HG03460 (cell line): ENCODE measurements around the gene EIF2D.
"Not testable (repeated sequence)": the region's sequence is repeated elsewhere in the genome, so short reads cannot be mapped to it uniquely, and the experiment has no call there.

Experiments used
- ATAC-seq: cut with Tn5 transposase; IDR thresholded peaks from one replicate; pipeline ENCODE4 v1.9.1; 2021; ENCODE audit not compliant: unreplicated experiment

Gene EIF2D, protein sequence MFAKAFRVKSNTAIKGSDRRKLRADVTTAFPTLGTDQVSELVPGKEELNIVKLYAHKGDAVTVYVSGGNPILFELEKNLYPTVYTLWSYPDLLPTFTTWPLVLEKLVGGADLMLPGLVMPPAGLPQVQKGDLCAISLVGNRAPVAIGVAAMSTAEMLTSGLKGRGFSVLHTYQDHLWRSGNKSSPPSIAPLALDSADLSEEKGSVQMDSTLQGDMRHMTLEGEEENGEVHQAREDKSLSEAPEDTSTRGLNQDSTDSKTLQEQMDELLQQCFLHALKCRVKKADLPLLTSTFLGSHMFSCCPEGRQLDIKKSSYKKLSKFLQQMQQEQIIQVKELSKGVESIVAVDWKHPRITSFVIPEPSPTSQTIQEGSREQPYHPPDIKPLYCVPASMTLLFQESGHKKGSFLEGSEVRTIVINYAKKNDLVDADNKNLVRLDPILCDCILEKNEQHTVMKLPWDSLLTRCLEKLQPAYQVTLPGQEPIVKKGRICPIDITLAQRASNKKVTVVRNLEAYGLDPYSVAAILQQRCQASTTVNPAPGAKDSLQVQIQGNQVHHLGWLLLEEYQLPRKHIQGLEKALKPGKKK

DNA sequence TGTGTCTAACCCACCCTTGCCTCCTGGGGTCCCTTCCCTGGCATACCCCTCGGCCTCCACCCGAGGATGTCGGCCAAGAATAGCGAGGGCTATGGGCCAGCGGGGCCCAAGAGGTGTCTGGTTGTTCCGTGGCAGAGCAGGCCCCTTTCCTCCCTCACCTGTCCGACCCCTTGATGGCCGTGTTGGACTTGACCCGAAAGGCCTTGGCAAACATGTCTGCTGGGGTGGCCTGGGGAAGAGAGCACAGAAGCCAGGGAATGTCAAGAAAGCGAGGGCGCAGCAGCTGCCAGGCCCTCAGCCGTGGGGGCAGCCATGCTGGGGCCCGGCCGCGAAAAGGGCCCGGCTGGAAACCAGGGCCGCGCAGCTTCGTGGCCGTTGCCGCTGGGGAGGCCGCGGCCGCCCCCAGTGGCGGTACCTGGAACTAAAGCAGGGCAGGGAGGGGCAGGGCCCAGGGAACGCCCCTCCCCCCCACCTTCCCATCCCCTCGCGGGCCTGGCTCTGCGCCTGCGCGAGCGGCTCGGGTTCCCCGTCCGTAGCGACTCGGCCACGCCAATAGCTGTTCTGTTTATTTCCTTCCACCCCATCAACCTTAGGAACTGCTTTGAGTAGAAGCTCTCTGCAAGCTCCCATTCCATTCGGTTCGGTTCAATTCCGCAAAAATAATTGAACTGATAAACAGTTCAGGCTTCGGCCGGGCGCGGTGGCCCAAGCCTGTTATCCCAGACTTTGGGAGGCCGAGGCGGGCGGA, at the start of gene EIF2D:
Gene EIF2D (minus strand): TSS at position 337 of the 748 bp plus-strand sequence. CDS start 123 bp downstream, at position 214.
- ATAC-seq: peak; percentile 86

DNA sequence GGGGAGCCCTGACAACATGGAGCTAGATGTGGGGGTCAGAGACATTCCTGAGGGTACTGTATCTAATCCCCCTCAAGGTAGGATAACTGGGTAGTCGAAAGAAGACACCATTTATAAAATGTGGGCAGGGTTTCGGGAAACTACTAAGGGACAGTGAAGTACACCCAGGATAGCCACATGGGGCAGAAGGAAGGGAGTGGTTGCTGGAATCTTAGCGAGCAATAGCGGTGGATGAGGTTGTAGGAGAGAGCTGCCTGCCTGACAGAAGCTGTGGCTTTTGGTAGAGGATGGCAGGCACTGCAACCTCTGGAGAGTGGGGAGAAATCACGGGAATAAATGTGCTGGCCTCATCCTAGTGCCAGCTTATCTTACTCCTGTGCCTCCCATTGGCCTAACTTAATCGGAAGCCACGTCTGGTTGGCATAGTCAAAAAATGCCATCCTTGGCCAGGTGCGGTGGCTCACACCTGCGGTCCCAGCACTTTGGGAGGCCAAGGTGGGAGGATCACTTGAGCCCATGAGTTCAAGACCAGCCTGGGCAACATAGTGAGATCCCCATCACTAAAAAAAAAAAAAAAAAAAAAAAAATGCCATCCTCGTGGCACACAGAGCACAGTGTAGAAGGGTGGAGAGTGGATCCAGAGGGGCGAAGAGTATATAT, 49.0 kb upstream of the EIF2D start:
- no peak for ATAC-seq

DNA sequence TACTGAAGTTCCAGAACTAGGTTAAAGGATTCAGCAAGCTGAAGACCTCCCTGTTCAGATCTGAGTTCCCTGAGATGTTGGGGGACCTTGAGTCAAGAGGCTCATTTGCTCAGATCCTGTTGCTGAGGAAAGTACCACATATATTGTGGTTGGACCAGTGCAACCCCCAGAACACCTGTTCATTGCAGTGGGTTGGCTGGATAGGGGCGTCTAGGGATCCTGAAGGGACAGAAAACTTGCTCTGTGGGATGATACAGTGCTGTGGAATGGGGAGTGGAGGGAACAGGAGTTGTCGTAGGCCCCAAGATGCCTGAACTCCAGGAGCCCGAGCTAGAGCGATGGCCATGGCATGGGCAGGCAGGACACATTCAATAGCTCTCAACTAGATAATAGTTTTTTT, 47.9 kb upstream of the EIF2D start:
- ATAC-seq: no peak

DNA sequence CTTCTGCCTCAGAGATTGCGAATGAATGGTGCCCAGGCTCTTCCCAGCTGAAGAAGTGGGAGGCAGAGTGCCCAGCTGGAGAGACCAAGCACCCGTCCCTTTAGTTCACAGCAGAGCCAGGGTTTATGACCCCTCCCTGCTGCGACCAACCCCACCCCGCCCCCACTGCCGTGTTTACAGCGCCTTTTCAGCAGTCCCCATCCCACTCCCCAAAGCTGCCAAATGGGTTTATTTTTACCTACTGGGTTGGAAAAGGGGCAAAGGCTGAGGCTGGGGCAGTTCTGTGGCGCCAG, 46.7 kb upstream of the EIF2D start:
- no peak for ATAC-seq

DNA sequence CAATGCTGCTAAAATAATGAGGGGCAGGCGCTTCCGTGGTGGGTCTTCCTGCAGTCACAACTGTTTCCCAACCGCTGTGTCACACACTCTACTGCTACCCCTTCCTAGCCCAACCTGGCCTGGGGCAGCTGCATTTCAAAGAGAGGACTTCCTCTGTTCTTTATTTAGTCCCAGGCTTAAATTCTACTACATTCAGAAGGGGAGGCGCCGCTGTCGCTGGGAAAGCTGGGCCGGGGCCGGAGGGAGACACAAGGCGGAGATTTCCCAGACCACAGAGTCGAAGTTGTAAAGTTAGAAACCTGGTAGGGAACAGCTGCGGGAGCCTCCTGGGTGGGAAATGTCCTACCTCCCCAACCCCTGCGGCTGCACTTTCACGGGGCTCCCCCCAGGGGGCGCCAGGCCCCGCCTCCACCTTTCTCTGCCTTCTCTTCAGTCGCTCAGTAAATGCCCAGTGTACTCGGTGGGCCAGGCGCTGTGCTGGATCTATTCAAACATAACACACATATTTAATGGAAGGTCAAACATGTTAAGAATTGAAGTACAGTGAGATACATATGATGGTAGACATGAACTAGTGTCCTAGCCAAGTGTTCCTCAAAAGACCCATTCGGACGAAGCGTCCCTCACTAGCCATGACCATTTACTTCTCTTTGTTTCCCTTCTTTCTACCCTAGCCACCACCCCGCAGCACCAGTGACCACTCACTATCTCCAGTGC, 46.2 kb upstream of the EIF2D start:
- no peak for ATAC-seq

DNA sequence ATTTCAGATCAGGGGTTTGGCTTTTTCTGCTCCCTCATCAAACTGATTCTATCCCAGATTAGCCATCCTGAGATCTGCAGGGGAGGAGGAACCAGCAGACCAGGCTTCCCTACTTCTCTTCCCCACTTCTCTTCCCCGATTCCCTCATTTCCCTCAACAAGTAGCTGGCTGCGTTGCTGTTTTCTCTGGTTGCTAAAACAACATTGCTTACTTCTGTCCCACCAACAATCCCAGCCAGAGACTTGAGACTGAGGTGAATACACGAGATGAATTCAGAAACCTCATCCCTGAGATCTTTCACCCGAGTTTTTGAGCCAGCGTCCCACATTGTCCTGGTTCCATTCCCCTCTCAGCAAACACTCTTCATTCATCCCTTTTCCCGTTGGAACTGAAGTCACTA, 45.5 kb upstream of the EIF2D start:
- no peak for ATAC-seq

DNA sequence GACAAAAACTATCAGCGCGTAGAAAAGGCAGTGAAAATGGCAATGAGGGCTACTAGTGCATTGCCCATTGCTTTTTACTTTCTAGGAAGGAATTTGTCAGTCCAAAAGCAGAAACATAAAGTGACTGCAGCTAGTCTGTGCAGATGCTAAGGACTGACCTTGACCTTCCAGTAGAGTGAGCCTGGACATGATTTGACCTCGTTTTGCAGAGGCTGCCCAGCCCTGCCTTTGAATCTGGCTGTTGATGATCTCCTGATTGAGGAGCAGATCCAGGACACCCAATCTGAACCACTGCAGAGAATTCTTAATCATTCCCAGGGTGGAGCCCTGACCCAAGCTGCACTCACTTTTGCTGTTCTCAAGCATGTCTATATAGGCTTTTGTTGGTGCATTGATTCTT, 44.7 kb upstream of the EIF2D start:
- ATAC-seq: no peak

DNA sequence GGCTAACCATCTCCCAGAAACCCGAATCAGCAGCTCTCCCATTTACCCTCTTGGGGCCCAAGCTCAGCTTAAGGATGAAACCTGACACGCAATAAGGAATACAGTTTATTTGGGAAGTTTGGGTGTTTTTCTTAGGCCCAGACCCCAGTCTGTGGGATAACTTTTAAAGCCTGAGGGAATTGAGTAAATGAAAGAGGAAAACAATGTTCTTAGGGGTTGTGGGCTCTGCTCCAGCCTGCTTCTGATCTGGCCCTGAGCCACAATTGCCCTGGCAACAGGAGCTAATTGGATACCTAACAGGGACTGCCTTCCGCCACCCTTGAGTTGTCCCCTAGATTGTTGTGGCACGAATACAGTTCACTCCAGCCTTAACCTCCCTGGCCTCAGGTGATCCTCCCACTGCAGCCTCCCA, 43.2 kb upstream of the EIF2D start:
- no peak for ATAC-seq

DNA sequence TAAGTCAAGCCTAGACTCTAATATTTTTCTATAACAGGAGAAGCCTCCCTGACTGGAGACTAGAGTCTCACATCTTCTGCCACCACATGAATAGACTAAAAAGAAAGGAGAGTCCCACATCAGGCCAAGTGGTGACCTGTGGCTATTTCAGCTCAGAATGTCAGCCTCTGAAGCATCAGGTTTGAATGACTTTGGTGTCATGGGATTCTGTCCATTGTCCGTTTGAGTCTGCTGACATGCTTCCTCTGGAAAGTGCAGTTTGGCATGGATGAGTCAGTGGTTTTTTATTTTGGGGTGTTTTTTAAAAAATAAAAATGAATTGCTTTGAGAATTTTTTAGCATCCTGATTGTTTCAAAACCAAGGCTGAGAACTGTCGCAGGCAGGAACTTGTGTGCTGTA, 42.6 kb upstream of the EIF2D start:
- ATAC-seq: no peak

DNA sequence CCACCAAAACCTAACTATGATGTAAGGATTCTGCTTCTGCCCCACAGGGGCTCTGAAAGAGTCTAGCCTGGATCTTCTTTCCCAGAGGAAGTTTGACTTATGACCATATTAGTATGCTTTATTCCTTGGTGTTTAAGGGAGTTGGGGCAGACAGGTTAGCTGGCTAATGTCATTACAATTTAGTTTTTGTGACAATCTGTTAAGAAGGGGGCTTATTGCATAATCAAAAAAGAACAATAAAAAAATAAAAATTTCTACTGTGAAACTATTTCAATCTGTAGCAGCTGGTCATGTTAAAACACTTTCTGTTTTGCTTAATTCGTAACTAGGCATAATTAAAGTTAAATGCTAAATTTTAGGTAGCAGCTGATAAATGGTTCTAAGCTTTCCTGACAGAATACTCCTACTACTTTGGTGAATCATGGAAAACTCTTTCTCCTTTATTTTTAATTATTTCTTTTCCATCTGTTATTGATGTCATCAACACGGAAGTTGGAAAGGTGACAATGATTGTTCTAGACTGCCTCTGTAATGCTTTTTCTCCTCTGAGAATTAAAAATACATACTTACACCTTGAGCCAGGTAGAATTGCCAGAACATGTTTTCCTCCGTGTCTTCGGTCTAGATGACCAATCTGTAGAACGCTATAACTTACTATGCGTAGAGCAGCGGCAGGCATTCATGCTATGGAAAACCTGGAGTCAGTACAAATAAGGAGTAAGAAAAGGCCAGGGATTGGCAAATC, 41.6 kb upstream of the EIF2D start:
- ATAC-seq: no peak

DNA sequence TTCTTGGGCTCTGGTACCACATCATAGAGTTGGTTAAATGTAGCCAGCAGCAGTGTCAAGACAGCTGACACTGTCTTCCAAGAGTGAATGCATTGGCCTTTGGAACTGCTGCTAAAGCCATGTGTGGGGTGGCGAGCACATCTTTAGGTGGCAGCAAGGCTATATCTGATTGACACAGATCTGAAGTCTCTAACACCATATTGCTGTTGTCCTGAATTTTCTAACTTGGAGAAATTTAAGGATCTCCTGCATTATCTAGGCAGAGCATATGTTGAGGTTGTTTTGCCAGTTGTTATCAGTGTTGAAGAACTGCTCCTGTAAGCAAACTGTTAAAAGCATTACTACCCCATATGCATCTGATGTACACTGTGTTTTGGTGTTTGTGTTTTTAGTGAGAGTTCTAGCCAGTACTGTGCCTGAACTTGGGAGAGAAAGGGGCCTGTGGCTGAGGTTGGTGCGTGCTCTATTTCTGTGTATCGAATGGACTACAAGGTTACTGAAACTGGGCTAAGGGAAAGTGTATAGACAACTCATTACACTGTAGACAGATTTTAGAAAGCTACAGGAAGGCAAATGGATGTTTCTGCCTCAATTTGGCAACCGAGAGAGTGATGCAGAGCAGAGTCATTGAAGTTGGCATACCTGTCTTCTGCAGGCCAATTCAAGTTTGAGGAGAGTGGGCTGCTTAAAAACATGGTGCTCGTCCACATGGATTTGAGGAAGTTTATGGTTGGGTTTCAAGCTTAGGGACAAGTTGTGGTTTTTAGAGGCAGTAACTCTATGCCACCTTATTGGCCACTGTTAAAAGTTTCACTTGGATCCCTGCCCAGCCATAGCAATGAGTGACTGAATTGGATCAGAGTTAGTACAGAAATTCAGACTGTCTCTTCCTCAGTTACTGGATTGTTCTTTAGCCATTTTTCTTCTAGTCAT, 40.0 kb upstream of the EIF2D start:
- no peak for ATAC-seq

DNA sequence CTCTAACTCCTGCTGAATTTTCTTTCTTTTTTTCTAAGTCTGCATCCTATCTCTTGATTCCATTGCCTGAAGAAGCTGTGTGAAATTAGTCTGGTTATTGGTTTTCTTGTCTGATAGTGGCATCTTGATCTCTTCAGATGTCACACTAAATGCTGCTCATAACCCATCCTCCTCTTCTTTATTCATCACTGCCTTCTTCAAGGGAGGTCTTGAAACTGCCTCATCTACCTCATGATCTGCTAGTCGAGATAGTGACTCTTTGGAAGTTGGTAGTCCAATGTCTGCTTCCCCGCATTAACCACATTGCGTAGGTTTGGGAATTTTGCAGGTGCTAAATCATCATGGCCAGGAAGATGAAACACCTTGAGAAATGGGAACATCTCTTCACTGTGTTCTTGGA, 38.7 kb upstream of the EIF2D start:
- no peak for ATAC-seq

DNA sequence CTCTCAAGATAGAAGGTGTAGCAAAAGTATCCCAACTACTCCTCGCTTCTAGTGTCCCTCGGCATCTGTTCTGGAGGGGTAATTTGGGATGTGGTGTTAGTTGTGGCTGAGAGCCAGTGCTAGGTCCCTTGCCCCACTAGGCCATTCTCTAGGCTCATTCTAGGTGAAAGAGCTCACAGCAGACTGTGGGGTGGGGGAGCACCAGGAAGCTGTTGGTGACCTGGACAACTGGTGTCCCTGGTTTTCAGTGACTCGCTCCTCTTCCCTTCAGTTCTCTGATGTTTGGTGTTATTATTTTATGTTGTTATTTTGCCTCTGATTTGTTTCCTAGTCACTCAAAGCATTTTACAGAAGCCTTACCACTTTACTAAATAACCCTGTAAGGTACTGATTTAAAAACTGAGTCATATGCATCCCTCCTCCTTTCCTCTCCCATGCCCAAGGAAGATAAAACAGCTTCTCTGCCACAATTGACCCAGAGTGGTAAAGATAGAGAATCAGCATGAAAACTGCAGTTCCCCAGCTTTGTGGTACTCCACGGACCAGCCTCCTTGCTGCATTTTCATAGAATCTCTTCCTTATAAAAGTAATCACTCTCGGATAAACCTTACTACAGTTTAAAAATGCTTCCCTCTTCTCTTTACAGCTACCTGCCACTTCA, 37.1 kb upstream of the EIF2D start:
- no peak for ATAC-seq

DNA sequence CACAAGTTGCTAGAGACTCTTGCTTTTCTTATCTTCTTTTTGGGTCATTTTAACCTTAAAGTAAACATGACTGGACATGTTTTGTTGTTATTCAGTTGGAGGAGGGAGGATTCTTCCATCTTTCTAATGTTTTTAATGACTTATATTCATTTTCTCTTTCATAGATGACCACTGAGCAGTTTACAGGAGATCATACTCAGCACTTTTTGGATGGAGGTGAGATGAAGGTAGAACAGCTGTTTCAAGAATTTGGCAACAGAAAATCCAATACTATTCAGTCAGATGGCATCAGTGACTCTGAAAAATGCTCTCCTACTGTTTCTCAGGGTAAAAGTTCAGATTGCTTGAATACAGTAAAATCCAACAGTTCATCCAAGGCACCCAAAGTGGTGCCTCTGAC, 35.0 kb upstream of the EIF2D start:
- no peak for ATAC-seq

DNA sequence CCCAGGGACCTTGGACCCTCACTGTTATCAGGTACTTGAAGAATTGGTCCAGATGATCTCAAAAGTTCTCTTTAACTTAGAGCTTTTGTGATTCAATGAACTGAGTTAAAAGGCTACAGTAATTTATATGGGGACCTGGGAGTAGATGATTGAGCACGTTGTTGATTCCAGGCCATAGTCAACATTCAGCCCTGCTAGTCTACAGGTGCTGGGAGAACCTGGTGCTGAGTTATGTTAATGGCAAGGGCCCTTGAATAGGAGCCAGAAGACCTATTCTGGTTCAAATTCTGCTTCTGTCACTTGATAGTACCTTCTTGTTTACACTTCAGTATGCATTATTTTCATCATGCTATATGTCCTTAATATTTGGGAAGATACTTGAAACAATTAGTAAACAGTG, 34.2 kb upstream of the EIF2D start:
- ATAC-seq: no peak

DNA sequence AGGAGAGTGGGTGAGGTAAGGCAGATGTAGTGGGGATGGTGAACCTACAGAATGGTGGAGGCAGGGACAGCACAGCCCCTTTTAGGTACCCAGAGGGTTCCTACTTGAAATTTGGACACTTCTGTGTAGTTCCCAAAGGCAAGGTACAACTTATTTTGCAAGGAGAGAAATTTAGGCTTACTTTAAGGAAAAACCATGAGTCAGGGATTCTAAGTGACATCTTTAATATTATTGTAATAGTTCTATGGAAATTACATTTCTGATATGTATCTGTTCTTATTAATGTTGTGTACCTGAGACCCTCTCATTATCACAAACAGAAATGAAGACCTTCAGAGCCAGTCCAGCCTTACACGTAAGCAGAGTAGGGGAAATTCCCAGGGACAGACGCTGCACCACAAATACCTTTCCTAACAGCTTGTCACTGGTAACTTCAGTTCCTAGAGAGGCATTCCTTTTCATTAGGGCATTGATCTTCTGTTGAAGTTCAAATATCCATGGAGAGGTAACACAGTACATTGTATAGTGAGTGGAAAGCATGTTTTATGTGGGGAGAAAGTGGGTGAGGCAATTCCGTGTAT, 30.9 kb upstream of the EIF2D start:
- no peak for ATAC-seq

DNA sequence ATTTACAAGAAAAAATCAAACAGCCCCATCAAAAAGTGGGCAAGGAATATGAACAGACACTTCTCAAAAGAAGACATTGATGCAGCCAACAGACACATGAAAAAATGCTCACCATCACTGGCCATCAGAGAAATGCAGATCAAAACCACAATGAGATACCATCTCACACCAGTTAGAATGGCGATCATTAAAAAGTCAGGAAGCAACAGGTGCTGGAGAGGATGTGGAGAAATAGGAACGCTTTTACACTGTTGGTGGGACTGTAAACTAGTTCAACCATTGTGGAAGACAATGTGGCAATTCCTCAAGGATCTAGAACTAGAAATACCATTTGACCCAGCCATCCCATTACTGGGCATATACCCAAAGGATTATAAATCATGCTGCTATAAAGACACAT, 29.8 kb upstream of the EIF2D start:
- ATAC-seq: not testable (repeated sequence)

DNA sequence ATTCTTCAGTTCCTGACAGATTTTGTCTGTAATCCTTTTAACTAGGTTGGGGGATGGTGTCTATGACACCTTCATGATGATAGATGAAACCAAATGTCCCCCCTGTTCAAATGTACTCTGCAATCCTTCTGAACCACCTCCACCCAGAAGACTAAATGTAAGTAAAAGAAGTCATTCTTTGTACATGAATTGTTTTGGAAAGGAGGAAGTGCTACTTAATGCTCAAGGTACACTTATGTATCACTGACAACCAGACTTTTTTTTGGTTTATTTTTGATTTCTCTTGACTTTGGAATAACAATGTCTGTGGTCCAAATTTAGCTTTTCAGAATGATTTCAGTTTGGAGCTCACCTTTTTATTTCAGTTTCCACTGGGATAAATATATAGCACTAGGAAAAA, 25.3 kb upstream of the EIF2D start:
- no peak for ATAC-seq
